BE2C (cell line): Measurements from ENCODE around the gene RAB3IP.

ENCODE experiments used
- DNase-seq: peaks from one replicate; pipeline ENCODE4 v3.0.0-alpha.2; 2020
- H3K27me3 ChIP-seq: fragments of 250-450 bp; sonication (Bioruptor Pico); 2 replicates; pipeline ENCODE4 v1.5.1; 2020; ENCODE audit warnings: mild to moderate bottlenecking
- H3K36me3 ChIP-seq: fragments of 250-450 bp; sonication (Bioruptor Pico); 2 replicates; pipeline ENCODE4 v1.5.1; 2020; ENCODE audit warnings: mild to moderate bottlenecking
- H3K4me1 ChIP-seq: fragments of 250-450 bp; sonication (Bioruptor Pico); 2 replicates; pipeline ENCODE4 v1.5.1; 2020
- H3K4me3 ChIP-seq: 2 replicates; pipeline ENCODE4 v1.5.1; 2011; ENCODE audit warnings: low read depth, low read length
- H3K9me3 ChIP-seq: fragments of 250-450 bp; sonication (Bioruptor Pico); 2 replicates; pipeline ENCODE4 v1.5.1; 2020
- CTCF ChIP-seq: IDR thresholded peaks from 2 replicates; pipeline ENCODE4 v1.5.1; 2012; ENCODE audit warnings: mild to moderate bottlenecking, low read depth, low read length

The RAB3IP gene

DNA sequence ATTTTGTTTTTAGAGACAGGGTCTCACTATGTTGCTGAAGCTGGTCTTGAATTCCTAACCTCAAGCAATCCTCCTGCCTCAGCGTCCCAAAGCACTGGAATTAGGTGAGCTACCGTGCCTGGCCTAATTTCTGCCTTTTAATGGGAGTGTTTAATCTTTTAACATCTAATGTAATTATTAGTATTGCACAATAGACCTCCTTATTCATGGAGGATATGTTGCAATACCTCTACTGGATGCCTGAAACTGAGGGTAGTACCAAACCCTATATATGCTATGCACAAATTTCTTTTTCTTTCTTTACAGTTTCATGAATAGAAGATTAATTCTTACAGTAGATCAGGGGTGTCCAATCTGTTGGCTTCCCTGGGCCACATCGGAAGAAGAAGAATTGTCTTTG lies 134.1 kb downstream of the RAB3IP start:
- DNase-seq: no peak
- Histone ChIP-seq H3K36me3 (no peaks in the 10 kb centered on the region), H3K4me3 (no peak overlapping the region), H3K9me3 (no peaks in the 10 kb centered on the region), H3K4me1 (no peaks in the 10 kb centered on the region), H3K27me3 (no peaks in the 10 kb centered on the region; the same call in 1 of the 2 replicates)
- no peak for TF ChIP-seq CTCF
